DND-41 (cell line): ENCODE data around the gene UPF1.

Experiments
- EZH2 ChIP-seq: IDR thresholded peaks from 3 replicates; pipeline ENCODE4 v1.6.1; 2012; ENCODE audit warnings: borderline replicate concordance, low read depth, mild to moderate bottlenecking, moderate library complexity, low read length, inconsistent platforms; ENCODE audit not compliant: severe bottlenecking
- TF ChIP-seq, protein P1 (sequence below): IDR thresholded peaks from 2 replicates; pipeline ENCODE4 v1.5.1; 2012; ENCODE audit warnings: borderline replicate concordance, low read length, moderate library complexity, mild to moderate bottlenecking; ENCODE audit not compliant: poor library complexity, severe bottlenecking; ENCODE audit errors: extremely low read depth

DNA sequence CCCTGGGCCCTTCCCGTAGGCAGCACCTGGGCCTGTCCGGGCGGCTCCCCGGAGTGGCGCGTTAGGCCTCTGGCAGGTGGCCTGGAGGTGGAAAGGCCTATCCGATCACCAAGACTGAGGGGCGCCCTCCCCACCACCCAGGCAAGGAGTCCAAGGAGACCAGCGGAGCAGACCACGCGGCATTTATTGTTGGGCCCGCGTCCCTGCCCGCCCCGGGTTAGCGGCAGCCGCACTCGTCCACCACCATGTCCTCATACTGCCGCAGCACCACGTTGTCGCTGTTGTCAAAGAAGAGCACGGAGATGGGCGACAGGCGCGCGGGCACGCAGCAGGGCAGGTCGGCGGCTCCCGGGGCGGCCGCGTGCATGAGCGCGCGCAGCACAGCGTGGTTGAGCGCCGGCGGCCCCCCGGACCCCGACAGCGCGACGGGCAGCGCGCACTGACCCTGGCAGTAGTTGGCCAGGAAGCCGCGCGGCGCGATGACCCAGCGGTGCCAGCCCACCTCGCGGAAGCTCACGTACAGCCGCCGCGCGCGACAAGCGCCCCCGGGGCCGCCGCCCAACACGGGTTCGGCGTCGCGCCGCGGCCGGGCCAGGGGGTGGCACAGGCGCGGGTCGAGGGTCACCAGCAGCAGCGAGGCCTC lies 36.7 kb downstream of the UPF1 start:
- TF ChIP-seq, protein P1, sequence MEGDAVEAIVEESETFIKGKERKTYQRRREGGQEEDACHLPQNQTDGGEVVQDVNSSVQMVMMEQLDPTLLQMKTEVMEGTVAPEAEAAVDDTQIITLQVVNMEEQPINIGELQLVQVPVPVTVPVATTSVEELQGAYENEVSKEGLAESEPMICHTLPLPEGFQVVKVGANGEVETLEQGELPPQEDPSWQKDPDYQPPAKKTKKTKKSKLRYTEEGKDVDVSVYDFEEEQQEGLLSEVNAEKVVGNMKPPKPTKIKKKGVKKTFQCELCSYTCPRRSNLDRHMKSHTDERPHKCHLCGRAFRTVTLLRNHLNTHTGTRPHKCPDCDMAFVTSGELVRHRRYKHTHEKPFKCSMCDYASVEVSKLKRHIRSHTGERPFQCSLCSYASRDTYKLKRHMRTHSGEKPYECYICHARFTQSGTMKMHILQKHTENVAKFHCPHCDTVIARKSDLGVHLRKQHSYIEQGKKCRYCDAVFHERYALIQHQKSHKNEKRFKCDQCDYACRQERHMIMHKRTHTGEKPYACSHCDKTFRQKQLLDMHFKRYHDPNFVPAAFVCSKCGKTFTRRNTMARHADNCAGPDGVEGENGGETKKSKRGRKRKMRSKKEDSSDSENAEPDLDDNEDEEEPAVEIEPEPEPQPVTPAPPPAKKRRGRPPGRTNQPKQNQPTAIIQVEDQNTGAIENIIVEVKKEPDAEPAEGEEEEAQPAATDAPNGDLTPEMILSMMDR, result no peak
- TF ChIP-seq EZH2, result no peak
